Smooth muscle cell (in vitro differentiated cells): ENCODE measurements around the gene DHX9. TPM values are rescaled to one million over a fixed set of nuclear protein-coding genes. Genes with fewer than 3 reads are reported as not detected.
A peak's percentile ranks its signal among the peaks of the same experiment; 100 is the strongest.

ENCODE experiments used
- DNase-seq: peaks from one replicate; lab custom pipeline; 2025; ENCODE audit not compliant: unreplicated experiment; lab: John Stamatoyannopoulos, UW
- H2AFZ ChIP-seq: fragments of 200-600 bp; sonication (generic); 2 replicates; pipeline ENCODE4 v1.6.0; 2016; ENCODE audit warnings: antibody characterized with exemption, low read depth, mild to moderate bottlenecking
- H3F3A ChIP-seq: fragments of 200-600 bp; sonication (generic); 2 replicates; pipeline ENCODE4 v1.6.0; 2017; ENCODE audit warnings: antibody characterized with exemption, low read depth
- H3K27ac ChIP-seq: fragments of 200-600 bp; sonication (generic); 2 replicates; pipeline ENCODE4 v1.5.1; 2016; ENCODE audit warnings: low read depth, mild to moderate bottlenecking
- H3K27me3 ChIP-seq: fragments of 200-600 bp; sonication (generic); 2 replicates; pipeline ENCODE4 v1.6.1; 2016; ENCODE audit warnings: low read depth, mild to moderate bottlenecking
- H3K36me3 ChIP-seq: fragments of 200-600 bp; sonication (generic); 2 replicates; pipeline ENCODE4 v1.5.1; 2016; ENCODE audit warnings: low read depth
- H3K4me1 ChIP-seq: fragments of 200-600 bp; sonication (generic); 2 replicates; pipeline ENCODE4 v1.5.1; 2016; ENCODE audit warnings: low read depth
- H3K4me2 ChIP-seq: fragments of 200-600 bp; sonication (generic); 2 replicates; pipeline ENCODE4 v1.6.0; 2016; ENCODE audit warnings: mild to moderate bottlenecking
- H3K4me3 ChIP-seq: fragments of 200-600 bp; sonication (generic); 2 replicates; pipeline ENCODE4 v1.5.1; 2016; ENCODE audit warnings: mild to moderate bottlenecking
- H3K79me2 ChIP-seq: fragments of 200-600 bp; sonication (generic); 2 replicates; pipeline ENCODE4 v1.6.0; 2016; ENCODE audit warnings: low read depth, mild to moderate bottlenecking
- H3K9ac ChIP-seq: fragments of 200-600 bp; sonication (generic); 2 replicates; pipeline ENCODE4 v1.6.0; 2016; ENCODE audit warnings: low read depth
- H3K9me3 ChIP-seq: fragments of 200-600 bp; sonication (generic); replicated peaks from 2 replicates; pipeline ENCODE4 v1.5.1; 2016; ENCODE audit warnings: low read depth
- H4K20me1 ChIP-seq: fragments of 200-600 bp; sonication (generic); 2 replicates; pipeline ENCODE4 v1.6.0; 2016; ENCODE audit warnings: low read depth
- CTCF ChIP-seq: fragments of 200-600 bp; sonication (generic); IDR thresholded peaks from 2 replicates; pipeline ENCODE4 v1.5.1; 2017; ENCODE audit warnings: borderline replicate concordance, mild to moderate bottlenecking, antibody characterized with exemption; ENCODE audit not compliant: insufficient read depth, poor library complexity, severe bottlenecking
- WGBS: methylation state at CpG from one replicate; pipeline ENCODE4 v1.1.7; 2016; ENCODE audit warnings: low lambda C conversion rate; 5-methylcytosine and 5-hydroxymethylcytosine counted together
- polyA plus RNA-seq: library from polyadenylated mRNA; unstranded; fragments of >200 nt; fragmentation: Nextera tagmentation; extraction: Ambion mirVana; gene quantifications from 2 replicates; pipeline ENCODE4 v1.2.1, GENCODE V29; 2016
- total RNA-seq: library from RNA; depleted of rRNA; stranded (reverse); fragments of >200 nt; gene quantifications from 2 replicates; pipeline ENCODE4 v1.2.3, GENCODE V29; 2014

The DHX9 gene
- total and polyA plus RNA-seq, 2 experiments from 2014 or later = 65.4 to 99.2 TPM

DNA sequence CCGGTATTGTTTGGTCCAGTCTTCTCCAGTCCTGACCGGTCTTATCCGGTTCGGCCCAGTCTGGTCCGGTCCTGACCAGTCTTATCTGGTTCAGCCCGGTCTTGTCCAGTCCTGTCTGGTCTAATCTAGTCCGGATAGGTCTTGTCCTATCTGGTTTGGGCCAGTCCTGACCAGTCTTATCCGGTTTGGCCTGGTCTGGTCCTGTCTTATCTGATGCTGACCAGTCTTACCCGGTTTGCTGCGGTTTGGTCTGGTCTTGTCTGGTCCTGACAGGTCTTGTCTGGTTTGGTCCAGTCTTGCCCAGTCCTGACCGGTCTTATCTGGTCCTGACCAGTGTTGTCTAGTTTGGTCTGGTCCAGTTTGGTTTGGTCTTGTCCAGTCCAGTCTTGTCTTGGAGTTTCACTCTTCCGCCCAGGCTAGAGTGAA, 30.1 kb downstream of the DHX9 start:
- Histone ChIP-seq H3K79me2 (peaks cover 19% of the 10 kb centered on the region), H4K20me1 (peaks cover 49% of the 10 kb centered on the region), H3F3A (peaks cover 6% of the 10 kb centered on the region), H3K27me3 (no peaks in the 10 kb centered on the region), H3K4me2 (no peak overlapping the region), H3K4me1 (no peaks in the 10 kb centered on the region), H3K27ac (peak overlapping the region; percentile 5), H3K36me3 (peaks cover 59% of the 10 kb centered on the region), H2AFZ (no peak overlapping the region), H3K4me3 (no peak overlapping the region), H3K9me3 (no peaks in the 10 kb centered on the region), H3K9ac (no peak overlapping the region)
- WGBS = 98% methylated on average over 12 of the region's 12 CpGs
- TF ChIP-seq CTCF = no peak
- DNase-seq = peak; percentile 10

GRCh38 chr1:182872881-182873280, 33.7 kb downstream of the DHX9 start:
- Histone ChIP-seq H2AFZ (no peak overlapping the region), H3K9ac (no peak overlapping the region), H3F3A (peaks cover 3% of the 10 kb centered on the region), H3K4me3 (no peak overlapping the region), H3K9me3 (no peaks in the 10 kb centered on the region), H3K27ac (no peak overlapping the region), H3K4me1 (no peaks in the 10 kb centered on the region), H3K79me2 (peaks cover 26% of the 10 kb centered on the region), H3K36me3 (peaks cover 65% of the 10 kb centered on the region), H3K27me3 (no peaks in the 10 kb centered on the region), H3K4me2 (no peak overlapping the region), H4K20me1 (peaks cover 35% of the 10 kb centered on the region)
- no peak for DNase-seq
- no peak for TF ChIP-seq CTCF
- WGBS = 100% methylated on average over 3 of the region's 3 CpGs

DNA sequence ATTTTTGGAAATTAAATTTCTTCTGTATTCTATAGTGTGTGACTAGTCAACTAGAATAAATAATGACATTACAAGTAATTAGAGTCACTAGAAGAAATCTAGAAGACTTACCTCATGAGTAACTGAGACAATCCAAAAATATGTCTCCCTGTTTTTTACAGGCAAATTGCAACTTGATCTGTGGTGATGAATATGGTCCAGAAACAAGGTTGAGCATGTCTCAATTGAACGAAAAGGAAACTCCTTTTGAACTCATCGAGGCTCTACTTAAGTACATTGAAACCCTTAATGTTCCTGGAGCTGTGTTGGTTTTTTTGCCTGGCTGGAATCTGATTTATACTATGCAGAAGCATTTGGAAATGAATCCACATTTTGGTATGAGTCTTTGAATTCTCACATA, 36.7 kb downstream of the DHX9 start:
- Histone ChIP-seq H3K36me3 (peaks cover 62% of the 10 kb centered on the region), H3K9me3 (no peaks in the 10 kb centered on the region), H4K20me1 (peaks cover 46% of the 10 kb centered on the region), H3K4me3 (no peak overlapping the region), H3K4me2 (no peak overlapping the region), H3F3A (peaks cover 8% of the 10 kb centered on the region), H3K4me1 (no peaks in the 10 kb centered on the region), H3K9ac (no peak overlapping the region), H2AFZ (no peak overlapping the region), H3K27me3 (no peaks in the 10 kb centered on the region), H3K27ac (no peak overlapping the region), H3K79me2 (peaks cover 15% of the 10 kb centered on the region)
- WGBS = 94% methylated on average over 2 of the region's 2 CpGs
- no peak for TF ChIP-seq CTCF
- no peak for DNase-seq

DNA sequence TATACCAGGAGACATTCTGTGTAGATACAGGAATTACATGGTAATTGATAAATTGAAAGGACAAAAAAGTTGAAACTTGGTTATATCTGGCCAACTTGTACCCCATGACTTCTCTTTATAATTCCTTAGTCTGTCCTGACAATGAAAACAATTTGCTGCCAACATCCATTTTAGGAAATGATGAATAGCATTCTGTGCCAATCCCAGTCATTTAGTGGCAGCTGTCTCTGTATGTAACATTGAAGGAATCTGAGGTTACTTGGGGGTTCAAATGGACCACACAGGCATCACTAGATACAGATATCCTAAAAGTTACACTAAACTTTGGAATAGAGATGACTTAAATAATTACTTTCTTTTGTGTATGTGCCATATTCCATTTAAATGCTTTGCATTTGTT, 38.2 kb downstream of the DHX9 start:
- H3K9me3 ChIP-seq = no peaks in the 10 kb centered on the region
- H3K9ac ChIP-seq = no peak overlapping the region
- H3K36me3 ChIP-seq = peaks cover 71% of the 10 kb centered on the region
- H3K4me2 ChIP-seq = no peak overlapping the region
- peaks cover 15% of the 10 kb centered on the region for H3K79me2 ChIP-seq
- peaks cover 18% of the 10 kb centered on the region for H3F3A ChIP-seq
- peaks cover 43% of the 10 kb centered on the region for H4K20me1 ChIP-seq
- H2AFZ ChIP-seq = no peak overlapping the region
- DNase-seq = no peak
- no peak for TF ChIP-seq CTCF
- no peaks in the 10 kb centered on the region for H3K4me1 ChIP-seq
- no peaks in the 10 kb centered on the region for H3K27me3 ChIP-seq
- no peak overlapping the region for H3K4me3 ChIP-seq
- H3K27ac ChIP-seq = no peak overlapping the region
